ENCODE results near the gene MGAT5.

DNA sequence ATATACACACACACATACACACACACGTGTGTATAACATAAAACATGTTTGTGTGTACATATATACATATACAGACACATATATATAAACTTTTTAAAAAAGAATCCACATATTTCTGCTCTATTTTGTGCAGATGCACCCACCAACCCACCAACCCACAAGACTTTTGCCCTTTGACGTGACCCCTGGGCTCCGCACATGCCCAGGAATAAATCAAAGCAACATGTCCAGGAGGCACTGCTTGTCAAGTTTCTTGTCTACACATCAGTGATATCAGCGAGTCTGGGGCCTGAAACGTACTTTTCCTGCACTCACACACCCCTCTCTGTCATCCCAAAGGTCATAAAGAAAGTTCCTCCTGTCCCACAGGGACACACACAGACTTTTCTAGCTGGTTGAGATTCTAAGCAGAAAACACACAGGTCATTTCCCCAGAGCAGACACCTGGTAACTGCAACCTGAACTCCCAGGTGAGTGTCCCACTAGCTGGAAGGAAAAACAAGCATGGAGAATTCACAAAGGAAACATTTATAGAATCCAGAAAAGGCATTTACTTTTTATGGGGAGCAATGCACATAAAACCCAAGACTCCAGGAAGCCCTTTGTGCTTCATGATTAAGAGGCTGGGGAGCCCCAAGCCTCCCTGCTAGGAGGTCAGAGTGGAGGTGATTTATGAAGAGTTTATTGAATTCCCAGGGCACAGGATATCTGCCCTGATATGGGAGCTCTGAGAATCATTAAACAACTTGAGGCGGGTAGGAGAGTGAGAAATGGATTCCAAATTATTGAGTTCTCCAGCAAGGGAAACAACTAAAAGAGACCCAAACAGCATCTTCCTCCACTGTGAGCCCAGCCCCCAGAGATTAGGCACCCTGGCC is 211.6 kb downstream of the MGAT5 start:
- TF ChIP-seq, protein P1, sequence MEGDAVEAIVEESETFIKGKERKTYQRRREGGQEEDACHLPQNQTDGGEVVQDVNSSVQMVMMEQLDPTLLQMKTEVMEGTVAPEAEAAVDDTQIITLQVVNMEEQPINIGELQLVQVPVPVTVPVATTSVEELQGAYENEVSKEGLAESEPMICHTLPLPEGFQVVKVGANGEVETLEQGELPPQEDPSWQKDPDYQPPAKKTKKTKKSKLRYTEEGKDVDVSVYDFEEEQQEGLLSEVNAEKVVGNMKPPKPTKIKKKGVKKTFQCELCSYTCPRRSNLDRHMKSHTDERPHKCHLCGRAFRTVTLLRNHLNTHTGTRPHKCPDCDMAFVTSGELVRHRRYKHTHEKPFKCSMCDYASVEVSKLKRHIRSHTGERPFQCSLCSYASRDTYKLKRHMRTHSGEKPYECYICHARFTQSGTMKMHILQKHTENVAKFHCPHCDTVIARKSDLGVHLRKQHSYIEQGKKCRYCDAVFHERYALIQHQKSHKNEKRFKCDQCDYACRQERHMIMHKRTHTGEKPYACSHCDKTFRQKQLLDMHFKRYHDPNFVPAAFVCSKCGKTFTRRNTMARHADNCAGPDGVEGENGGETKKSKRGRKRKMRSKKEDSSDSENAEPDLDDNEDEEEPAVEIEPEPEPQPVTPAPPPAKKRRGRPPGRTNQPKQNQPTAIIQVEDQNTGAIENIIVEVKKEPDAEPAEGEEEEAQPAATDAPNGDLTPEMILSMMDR (conservative IDR thresholded peaks at IDR 0.05): no peak
- TF ChIP-seq ZFX (IDR thresholded peaks at IDR 0.05): no peak
